GM12872 (cell line): ENCODE data around the gene TOMM6.

ENCODE experiments used
- CTCF ChIP-seq: IDR thresholded peaks from 3 replicates; pipeline ENCODE4 v1.5.1; 2011; ENCODE audit warnings: low read depth, mild to moderate bottlenecking, low read length, moderate library complexity; ENCODE audit not compliant: insufficient read depth

Gene TOMM6

DNA sequence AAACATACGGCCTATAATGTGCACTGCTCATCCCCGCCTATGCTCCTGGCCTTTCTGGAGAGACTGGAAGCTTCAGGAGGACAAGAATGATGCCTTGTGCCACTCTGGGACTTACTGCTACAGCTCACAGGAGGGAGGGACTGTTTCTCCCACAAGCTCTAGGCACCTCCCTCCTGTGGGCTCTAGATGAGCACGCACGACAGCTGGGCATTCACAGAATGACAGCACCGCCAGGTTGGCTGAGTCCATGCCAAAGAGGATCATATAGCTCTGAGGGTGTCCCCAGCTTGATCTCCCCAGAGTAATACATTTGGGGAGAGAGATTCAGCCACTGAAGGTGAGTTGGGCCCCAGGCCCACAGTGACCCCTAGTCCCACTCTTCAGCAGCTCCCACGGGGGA, 30.2 kb upstream of the TOMM6 start:
- no peak for TF ChIP-seq CTCF

DNA sequence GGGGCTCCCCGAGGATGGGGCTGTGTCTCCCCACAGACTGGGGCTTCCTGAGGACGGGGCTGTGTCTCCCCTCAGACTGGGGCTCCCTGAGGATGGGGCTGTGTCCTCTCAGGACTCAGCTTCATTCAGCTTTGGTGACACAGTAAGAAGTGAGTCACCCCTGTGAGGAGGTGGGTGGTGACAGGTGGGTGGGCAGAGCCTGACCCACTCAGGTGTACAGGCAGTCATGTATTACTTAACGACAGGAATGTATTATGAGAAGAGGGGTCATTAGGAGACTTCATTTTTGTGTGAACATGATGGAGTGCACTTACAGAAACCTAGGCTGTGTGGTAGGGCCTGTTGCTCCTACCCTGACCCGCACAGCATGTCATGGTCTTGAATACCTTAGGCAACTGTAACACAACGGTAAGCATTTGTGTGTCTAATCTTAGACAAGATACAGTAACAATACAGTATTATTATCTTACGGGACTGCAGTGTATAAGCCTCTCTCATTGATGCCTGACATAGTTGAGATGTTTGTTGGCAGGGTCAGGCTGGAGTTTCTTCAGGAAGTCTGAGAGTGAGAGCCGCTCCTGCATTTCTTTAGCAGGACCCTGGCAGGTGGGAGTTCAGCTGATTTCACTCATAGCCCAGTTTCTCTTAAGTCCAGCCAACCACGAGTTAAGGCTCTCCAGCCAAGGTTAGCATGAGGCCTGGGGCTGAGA, 29.4 kb upstream of the TOMM6 start:
- no peak for TF ChIP-seq CTCF

- no peak for TF ChIP-seq CTCF
Measured at GRCh38 chr6:41758641-41759035, 28.9 kb upstream of the TOMM6 start.

DNA sequence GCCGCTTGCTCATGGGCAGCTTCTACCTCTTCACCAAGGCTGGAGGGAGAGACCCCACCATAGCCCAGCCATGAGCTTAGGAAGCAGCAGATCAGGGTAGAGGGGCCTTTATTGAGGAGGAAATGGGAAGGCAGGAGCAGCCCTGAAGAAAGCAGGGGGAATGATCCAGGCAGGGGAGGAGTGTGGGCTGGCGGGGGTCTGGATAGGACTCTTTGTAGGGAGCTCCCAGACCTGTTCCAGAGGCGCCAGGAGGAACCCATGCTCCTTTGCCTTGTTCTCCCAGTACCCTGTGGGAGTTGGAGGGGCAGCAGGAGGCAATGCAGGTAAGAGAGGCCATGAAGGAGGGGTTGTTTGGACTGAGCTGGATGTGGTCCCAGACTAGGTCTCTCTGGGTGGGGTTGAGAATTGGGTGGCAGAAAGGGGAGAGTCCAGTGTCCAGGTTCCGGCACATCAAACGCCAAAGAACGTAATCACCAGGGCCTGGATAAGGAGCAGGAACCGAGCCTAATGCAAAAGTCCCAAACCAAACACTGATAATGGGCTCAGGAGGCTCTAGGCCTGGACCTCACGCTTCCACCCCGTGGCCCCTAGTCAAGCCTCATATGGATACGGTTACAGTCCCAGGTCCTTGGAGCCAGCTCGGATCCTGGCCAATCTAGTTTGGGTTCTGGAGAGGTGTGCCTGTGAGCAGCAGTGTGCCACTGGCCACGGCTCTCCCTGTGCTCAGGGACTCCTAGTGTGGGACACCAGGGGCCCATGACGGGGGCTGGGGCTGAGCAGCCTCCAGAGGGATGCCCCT, 28.2 kb upstream of the TOMM6 start:
- no peak for TF ChIP-seq CTCF

GRCh38 chr6:41759905-41760579, 27.5 kb upstream of the TOMM6 start:
- no peak for TF ChIP-seq CTCF

DNA sequence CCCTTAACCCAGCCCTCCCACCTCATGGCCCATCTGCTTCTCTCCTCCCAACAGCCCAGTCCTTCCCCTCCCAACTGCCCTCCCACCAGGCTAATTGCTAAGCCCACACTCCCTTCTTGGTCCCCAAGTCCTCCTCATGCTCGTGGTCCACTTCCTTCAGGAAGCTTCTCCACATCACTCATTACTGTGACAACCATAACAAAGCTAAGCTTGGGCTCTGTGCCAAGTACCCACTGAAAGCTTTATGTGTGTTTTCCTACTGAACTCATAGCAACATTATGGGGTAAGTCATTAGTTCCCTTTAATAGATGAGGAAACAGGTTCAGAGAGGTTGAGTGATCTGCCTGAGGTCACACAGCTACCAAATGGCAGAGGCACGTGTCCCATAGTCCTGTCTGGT, 24.0 kb upstream of the TOMM6 start:
- no peak for TF ChIP-seq CTCF

DNA sequence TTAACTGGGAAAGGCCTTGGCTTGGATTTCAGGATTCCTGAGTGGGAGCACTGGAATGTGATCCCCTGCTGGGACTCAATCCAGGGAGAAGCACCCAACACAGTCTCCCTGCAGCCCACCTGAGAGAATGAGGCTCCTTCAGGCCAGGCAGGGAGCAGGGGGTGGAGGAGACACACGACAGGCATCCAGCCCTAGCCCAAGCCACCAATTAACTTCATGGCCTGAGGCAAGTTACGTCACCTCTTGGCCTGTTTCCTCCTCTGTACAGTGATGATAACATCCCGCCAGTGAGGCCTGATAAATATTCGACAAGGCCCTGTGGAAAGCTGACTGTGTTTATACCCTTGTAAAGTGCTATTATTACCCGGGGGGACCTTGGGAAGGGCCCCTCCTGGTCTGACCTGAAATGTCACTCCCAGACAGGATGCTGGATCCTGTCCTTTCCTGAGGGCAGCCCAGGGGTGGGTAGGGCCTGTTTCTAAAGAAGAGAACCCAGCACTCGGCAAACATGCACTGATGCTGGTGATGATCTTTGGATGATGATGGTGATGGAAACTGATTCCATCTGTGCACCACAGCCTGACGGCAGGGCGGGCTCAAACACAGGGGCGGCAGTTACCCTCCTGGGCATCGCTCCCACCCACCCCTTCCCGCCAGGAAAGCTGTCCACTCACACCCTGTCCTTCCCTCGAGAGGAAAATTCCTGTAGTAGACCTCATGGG, 20.2 kb upstream of the TOMM6 start:
- TF ChIP-seq CTCF: no peak
